ENCODE measurements around the gene SLC1A5.
A peak's percentile ranks its signal among the peaks of the same experiment; 100 is the strongest.

SLC1A5 gene

GRCh38 chr19:46731007-46731501 is 57.3 kb downstream of the SLC1A5 start:
- in situ Hi-C loops (cut with MboI; ENCODE audit: low pct_unique_long_range_greater_than_20kb, low sequenced_read_pairs), result no loop called here
- DNase-seq, result peak; percentile 89

GRCh38 chr19:46730595-46730994 is 57.8 kb downstream of the SLC1A5 start:
- in situ Hi-C loops (cut with MboI; ENCODE audit: low pct_unique_long_range_greater_than_20kb, low sequenced_read_pairs), result no loop called here

GRCh38 chr19:46730187-46730586 is 58.2 kb downstream of the SLC1A5 start:
- in situ Hi-C loops (cut with MboI; ENCODE audit: low pct_unique_long_range_greater_than_20kb, low sequenced_read_pairs), result no loop called here
- no peak for DNase-seq

More at GRCh38 chr19:46730595-46730994, 57.8 kb downstream of the SLC1A5 start:
- no peak for DNase-seq

GRCh38 chr19:46729696-46730095 is 58.7 kb downstream of the SLC1A5 start:
- DNase-seq, result no peak
- in situ Hi-C loops (cut with MboI; ENCODE audit: low pct_unique_long_range_greater_than_20kb, low sequenced_read_pairs), result no loop called here

- in situ Hi-C loops (cut with MboI; ENCODE audit: low pct_unique_long_range_greater_than_20kb, low sequenced_read_pairs), result no loop called here
- peak; percentile 64 for DNase-seq
Measured at GRCh38 chr19:46728693-46729339, 59.6 kb downstream of the SLC1A5 start.

GRCh38 chr19:46728208-46728607 is 60.2 kb downstream of the SLC1A5 start:
- no peak for DNase-seq
- in situ Hi-C loops (cut with MboI; ENCODE audit: low pct_unique_long_range_greater_than_20kb, low sequenced_read_pairs), result no loop called here

GRCh38 chr19:46727757-46728156 is 60.6 kb downstream of the SLC1A5 start:
- no peak for DNase-seq
- in situ Hi-C loops (cut with MboI; ENCODE audit: low pct_unique_long_range_greater_than_20kb, low sequenced_read_pairs), result no loop called here

- DNase-seq, result no peak
- in situ Hi-C loops (cut with MboI; ENCODE audit: low pct_unique_long_range_greater_than_20kb, low sequenced_read_pairs), result no loop called here
Measured at GRCh38 chr19:46726971-46727501, 61.4 kb downstream of the SLC1A5 start.

GRCh38 chr19:46726551-46726950 is 61.8 kb downstream of the SLC1A5 start:
- in situ Hi-C loops (cut with MboI; ENCODE audit: low pct_unique_long_range_greater_than_20kb, low sequenced_read_pairs), result no loop called here
- DNase-seq, result no peak

- no peak for DNase-seq
- in situ Hi-C loops (cut with MboI; ENCODE audit: low pct_unique_long_range_greater_than_20kb, low sequenced_read_pairs), result no loop called here
Measured at GRCh38 chr19:46725859-46726393, 62.5 kb downstream of the SLC1A5 start.

- DNase-seq, result no peak
- in situ Hi-C loops (cut with MboI; ENCODE audit: low pct_unique_long_range_greater_than_20kb, low sequenced_read_pairs), result no loop called here
Measured at GRCh38 chr19:46725036-46725820, 63.2 kb downstream of the SLC1A5 start.
